HFF-Myc (cell line): ENCODE data around the gene RNASE11.
A peak's percentile ranks its signal among the peaks of the same experiment; 100 is the strongest.

Source experiments
- DNase-seq: peaks from one replicate; pipeline ENCODE4 v3.0.0-alpha.2; 2011; ENCODE audit warnings: low read depth; ENCODE audit errors: extremely low read depth
- H3K4me3 ChIP-seq: replicated peaks from 2 replicates; pipeline ENCODE4 v1.5.1; 2011; ENCODE audit warnings: low read depth, mild to moderate bottlenecking, control low read depth, low read length
- CTCF ChIP-seq: IDR thresholded peaks from 2 replicates; pipeline ENCODE4 v1.5.1; 2012; ENCODE audit warnings: mild to moderate bottlenecking, low read depth, low read length, control low read depth; ENCODE audit errors: missing control alignments

The RNASE11 gene

GRCh38 chr14:20628063-20628854 is 40.5 kb upstream of the RNASE11 start:
- no peak overlapping the region for H3K4me3 ChIP-seq
- no peak for DNase-seq
- no peak for TF ChIP-seq CTCF

- no peak for DNase-seq
- no peak overlapping the region for H3K4me3 ChIP-seq
- TF ChIP-seq CTCF = no peak
Measured at GRCh38 chr14:20627346-20628027, 39.7 kb upstream of the RNASE11 start.

- peak overlapping the region; percentile 34 for H3K4me3 ChIP-seq
- TF ChIP-seq CTCF = no peak
Measured at GRCh38 chr14:20626274-20626673, 38.5 kb upstream of the RNASE11 start.

DNA sequence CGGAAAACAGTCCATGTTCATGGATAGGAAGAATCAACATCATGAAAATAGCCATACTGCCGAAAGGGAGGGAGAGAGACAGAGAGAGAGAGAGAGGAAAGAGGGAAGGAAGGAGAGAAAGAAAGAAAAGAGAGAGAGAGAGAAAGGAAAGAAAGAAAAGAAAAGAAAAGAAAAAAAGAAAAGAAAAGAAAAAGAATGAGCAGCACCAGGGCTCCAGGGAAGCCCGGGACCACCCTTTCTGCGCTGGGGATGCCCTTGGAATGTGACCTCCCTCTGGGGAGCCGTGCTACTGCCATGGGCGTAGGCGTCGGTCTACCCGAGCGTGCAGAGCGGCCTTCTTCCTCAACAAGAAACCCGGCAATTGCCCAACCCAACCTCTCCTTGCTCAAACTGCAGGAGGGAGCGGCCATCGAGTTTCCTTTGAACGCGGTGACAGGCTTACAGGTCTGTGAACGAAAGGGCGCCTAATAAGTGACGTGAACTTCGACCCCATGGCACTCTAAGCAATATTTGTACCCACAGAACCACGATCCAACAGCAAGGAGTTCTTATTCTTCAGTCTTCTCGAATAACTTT is 36.8 kb upstream of the RNASE11 start:
- no peak for TF ChIP-seq CTCF
- no peak for DNase-seq
- H3K4me3 ChIP-seq = peak overlapping the region; percentile 44

More at GRCh38 chr14:20626274-20626673, 38.5 kb upstream of the RNASE11 start:
- no peak for DNase-seq

DNA sequence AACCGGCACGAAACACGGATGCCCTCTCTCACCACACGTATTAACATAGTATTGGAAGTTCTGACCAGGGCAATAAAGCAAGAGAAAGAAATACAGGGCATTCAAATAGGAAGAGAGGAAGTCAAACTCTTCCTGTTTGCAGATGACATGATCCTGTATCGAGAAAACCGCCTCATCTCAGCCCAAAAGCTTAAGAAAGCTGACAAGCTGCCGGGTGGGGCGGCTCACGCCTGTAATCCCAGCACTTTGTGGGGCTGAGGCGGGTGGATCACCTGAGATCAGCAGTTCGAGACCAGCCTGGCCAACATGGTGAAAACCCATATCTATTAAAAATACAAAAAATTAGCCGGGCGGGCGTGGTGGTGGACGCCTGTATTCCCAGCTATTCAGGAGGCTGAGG is 36.0 kb upstream of the RNASE11 start:
- TF ChIP-seq CTCF = no peak
- no peak for DNase-seq
- no peak overlapping the region; the same call in 1 of the 2 replicates for H3K4me3 ChIP-seq

DNA sequence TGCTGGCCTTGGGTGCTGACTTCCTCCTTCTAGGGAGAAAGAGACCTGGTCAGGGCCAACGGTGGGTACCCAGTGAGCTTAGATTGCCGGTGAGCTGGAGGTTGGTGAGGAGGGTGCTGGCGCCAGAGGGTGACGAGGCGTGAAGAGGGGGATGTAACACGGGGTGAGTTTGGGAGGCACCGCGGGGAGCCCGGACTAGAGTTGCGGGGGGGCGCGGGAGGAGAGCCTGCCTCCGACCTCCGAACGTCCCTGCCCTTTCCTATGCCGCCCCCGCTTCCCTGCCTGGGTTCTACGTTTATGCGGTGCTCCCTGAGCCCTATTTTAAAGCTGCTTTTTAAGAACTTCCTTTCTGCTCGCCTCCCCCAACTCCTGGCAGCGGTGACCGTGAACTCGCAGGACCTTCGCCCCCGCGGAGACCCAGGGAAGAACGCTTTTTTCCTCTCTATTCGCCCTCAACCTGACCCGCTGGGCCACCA is 35.1 kb upstream of the RNASE11 start:
- DNase-seq = no peak
- H3K4me3 ChIP-seq = no peak overlapping the region
- TF ChIP-seq CTCF = no peak
